GM21423 (cell line): ENCODE data around the gene CCSER2.
"Not testable (repeated sequence)": the region's sequence is repeated elsewhere in the genome, so short reads cannot be mapped to it uniquely, and the experiment has no call there.

Source experiments
- ATAC-seq: cut with Tn5 transposase; IDR thresholded peaks from one replicate; pipeline ENCODE4 v1.9.1; 2021; ENCODE audit warnings: mild to moderate bottlenecking, moderate library complexity; ENCODE audit not compliant: unreplicated experiment

Gene CCSER2

GRCh38 chr10:84447701-84448400, 119.5 kb downstream of the CCSER2 start:
- ATAC-seq: no peak

GRCh38 chr10:84449351-84449750, 121.0 kb downstream of the CCSER2 start:
- not testable (repeated sequence) for ATAC-seq

GRCh38 chr10:84452003-84452402, 123.6 kb downstream of the CCSER2 start:
- no peak for ATAC-seq

- no peak for ATAC-seq
Measured at GRCh38 chr10:84453303-84453702, 124.9 kb downstream of the CCSER2 start.

- no peak for ATAC-seq
Measured at GRCh38 chr10:84456126-84456525, 127.7 kb downstream of the CCSER2 start.

- no peak for ATAC-seq
Measured at GRCh38 chr10:84460520-84460919, 132.1 kb downstream of the CCSER2 start.

GRCh38 chr10:84469470-84469869, 141.1 kb downstream of the CCSER2 start:
- ATAC-seq: no peak

GRCh38 chr10:84473136-84473535, 144.7 kb downstream of the CCSER2 start:
- no peak for ATAC-seq

- no peak for ATAC-seq
Measured at GRCh38 chr10:84477398-84478128, 149.2 kb downstream of the CCSER2 start.

- no peak for ATAC-seq
Measured at GRCh38 chr10:84478151-84478550, 149.8 kb downstream of the CCSER2 start.

GRCh38 chr10:84478679-84479078, 150.3 kb downstream of the CCSER2 start:
- ATAC-seq: no peak

- ATAC-seq: no peak
Measured at GRCh38 chr10:84484541-84484940, 156.2 kb downstream of the CCSER2 start.

- ATAC-seq: no peak
Measured at GRCh38 chr10:84493361-84493760, 165.0 kb downstream of the CCSER2 start.

- no peak for ATAC-seq
Measured at GRCh38 chr10:84493951-84494848, 165.8 kb downstream of the CCSER2 start.

GRCh38 chr10:84494849-84495180, 166.4 kb downstream of the CCSER2 start:
- ATAC-seq: no peak

- ATAC-seq: no peak
Measured at GRCh38 chr10:84497978-84498377, 169.6 kb downstream of the CCSER2 start.

- not testable (repeated sequence) for ATAC-seq
Measured at GRCh38 chr10:84499039-84499438, 170.7 kb downstream of the CCSER2 start.

- peak; percentile 77 for ATAC-seq
Measured at GRCh38 chr10:84499846-84500245, 171.5 kb downstream of the CCSER2 start.

GRCh38 chr10:84510121-84510520, 181.7 kb downstream of the CCSER2 start:
- no peak for ATAC-seq

- ATAC-seq: no peak
Measured at GRCh38 chr10:84511106-84511505, 182.7 kb downstream of the CCSER2 start.

GRCh38 chr10:84511709-84512285, 183.4 kb downstream of the CCSER2 start:
- no peak for ATAC-seq
